Measurements from ENCODE around the gene TMEM205.
"Not testable (repeated sequence)": the region's sequence is repeated elsewhere in the genome, so short reads cannot be mapped to it uniquely, and the experiment has no call there.

TMEM205 gene

DNA sequence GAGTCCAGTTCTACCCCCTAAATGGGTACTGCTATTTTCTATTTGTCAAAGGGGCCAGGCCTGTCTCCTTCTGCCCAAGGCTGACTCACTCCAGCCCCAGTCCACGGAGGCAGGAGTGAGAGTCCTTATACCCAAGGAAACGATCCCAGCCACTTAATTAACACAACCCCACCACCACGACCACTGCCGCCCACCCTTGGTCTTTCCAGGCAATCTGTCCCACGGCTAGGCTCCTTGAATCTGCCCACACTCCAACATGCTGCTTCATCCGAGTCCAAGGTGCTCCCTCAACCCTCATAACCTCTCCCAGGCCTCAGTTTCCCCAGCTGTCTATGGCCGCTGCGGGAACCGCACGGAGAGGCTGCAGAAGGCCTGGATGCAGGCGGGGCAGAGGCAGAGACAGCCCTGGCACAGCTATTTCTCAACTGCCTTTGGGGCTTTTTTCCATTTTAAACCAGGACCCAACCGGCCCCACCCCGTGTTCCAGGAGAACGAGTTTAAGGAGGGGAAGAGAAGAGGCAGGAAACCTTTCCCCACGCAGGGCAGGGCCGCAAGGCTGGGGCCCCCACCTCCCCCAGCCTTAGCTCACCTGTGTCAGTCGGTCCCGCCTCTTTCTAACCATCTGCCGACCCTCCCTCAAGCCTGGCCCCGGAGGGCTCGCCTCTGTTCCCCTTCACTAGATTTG, 7.4 kb downstream of the TMEM205 start:
- no peak for DNase-seq

GRCh38 chr19:11338121-11338520, 7.9 kb downstream of the TMEM205 start:
- no peak for DNase-seq

- no peak for DNase-seq
Observed at GRCh38 chr19:11337080-11337479, 9.0 kb downstream of the TMEM205 start.

DNA sequence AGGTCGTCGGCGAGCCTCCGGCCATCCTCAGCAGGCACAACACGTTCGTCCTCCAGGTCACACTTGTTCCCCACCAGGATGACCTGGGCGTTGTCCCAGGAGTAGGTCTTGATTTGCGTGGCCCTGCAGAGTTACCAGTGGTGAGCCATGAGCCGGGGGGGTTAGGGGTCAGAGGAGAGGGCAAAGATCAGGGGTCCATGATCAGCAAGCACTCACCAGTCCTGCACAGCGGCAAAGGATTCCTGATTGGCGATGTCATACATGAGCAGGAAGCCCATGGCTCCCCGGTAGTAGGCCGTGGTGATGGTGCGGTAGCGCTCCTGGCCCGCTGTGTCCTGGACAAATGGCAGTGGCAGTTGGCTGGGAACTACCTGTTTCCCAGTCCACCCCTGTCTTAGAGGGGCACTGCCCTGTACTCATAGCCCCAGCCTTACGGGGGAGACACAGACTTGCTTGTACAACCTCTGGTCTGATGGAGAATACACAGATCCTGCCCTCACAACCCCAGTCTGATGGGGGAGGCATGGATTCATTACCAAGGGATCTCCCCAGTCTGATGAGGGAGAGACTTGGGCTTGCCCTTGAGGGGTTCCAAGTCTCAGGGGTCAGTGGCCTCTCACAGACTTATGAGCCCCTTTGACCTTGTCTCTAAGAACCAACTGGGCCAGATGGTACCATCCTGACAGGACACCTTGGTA, 10.5 kb downstream of the TMEM205 start:
- no peak for DNase-seq

DNA sequence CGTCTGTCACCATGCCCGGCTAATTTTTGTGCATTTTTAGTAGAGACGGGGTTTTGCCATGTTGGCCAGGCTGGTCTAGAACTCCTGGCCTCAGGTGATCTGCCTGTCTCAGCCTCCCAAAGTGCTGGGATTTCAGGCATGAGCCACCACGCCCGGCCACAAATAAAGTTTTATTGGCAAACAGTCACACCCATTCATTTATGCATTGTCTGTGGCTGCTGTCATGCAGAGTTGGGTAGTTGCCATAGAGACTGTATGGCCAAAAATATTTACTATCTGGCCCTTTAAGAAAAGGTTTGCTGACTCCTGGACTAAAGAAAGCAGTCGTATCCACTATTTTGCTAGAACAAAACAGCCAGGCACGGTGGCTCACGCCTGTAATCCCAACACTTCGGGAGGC, 12.2 kb downstream of the TMEM205 start:
- DNase-seq = not testable (repeated sequence)

GRCh38 chr19:11332822-11333221, 13.2 kb downstream of the TMEM205 start:
- DNase-seq = no peak

- no peak for DNase-seq
Observed at GRCh38 chr19:11331502-11331901, 14.6 kb downstream of the TMEM205 start.

DNA sequence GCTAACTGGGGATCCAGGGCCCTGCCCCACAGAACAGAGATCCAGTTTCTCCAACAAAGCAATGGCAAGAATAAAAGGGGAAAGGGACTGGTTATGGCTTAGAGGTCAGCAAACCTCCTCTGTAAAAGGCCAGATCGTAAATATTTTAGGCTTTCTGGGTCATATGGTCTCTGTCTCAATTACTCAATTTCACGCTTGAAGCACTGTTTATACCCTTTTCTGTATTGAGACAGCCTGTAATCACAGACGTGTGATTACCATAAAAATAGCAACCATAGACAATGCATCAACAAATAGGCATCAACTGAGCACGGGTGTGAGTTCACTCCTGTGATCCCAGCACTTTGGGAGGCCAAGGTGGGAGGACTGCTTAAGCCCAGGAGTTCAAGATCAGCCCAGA, 15.9 kb downstream of the TMEM205 start:
- no peak for DNase-seq

- no peak for DNase-seq
Observed at GRCh38 chr19:11325544-11325943, 20.5 kb downstream of the TMEM205 start.

DNA sequence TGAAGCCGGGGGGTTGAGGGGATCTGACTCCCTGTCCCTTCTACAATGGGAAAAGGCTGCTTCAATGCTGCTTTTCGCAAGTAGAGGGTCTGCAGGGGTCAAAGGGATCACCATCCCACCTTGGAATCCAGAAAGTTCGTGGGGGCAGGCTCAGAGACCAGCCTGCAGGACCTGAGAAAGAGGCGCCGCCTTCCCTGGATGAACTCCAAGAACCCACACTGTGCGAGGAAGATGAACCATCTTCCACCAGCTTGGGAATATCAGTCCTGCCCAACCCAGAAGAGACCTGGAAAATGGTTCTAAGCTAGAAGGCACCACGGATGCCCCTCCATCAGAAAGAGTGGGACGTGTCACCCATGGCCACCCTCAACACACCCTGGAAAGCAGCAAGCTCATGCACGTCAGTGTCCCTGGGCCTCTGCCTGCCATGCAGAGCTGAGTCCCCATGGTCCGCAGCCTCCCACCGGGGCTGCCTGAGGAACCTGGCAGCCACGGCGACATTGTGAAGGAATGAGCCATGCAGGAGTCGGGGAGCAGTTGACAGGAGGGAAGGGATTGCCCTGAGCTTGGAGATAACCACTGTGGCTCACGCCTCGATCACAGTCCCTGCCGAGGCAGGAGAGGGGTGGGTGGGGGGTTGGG, 21.2 kb downstream of the TMEM205 start:
- DNase-seq = no peak

DNA sequence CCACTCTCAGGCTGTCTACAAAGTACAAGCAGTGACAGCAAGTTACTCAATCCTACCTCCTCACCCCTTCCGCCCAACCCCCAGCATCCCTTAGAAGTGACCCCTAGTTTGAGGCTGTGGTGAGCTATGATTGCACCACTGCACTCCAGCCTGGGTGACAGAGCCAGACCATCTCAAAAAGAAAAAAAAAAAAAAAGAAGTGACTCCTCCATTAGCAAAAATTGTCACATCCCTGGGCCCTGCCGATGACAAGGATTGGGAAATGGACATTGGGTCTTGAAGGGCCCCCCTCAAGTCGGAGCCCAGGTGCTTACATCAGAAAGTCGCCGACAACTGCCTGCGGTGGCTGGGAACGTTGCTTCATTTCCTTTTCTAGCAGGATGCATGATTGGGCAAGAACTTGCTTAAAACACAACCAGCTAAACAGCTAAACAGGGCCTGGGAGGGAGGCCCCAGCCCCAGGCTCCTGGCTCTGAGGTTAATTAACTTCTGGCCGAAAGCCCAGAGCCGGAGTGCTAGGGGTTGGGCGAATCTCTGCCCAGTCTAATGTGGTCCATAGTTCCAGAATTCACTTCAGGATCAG, 21.9 kb downstream of the TMEM205 start:
- no peak for DNase-seq

DNA sequence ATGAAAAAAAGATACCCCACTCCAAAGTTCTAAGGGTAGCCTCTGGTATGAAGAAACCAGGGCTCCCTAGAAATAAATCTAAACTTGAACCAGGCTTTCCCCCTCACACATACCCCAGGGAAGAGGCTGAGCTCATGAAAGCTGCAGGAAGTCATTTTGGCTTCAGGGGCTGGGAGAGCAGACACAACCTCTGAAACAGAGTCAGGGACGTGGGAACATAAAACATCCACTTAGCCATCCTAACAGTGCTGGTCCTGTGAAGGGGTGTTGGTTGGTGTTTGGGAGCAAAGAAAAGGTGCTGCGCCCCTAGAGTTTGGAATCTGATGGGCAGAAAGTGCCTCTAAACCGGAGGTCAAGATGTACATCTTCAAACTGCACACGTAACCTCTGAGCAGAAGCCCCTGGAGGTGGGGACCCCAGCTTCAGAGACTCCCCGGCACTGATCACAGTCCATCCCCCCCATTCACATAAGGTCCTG, 22.4 kb downstream of the TMEM205 start:
- no peak for DNase-seq

DNA sequence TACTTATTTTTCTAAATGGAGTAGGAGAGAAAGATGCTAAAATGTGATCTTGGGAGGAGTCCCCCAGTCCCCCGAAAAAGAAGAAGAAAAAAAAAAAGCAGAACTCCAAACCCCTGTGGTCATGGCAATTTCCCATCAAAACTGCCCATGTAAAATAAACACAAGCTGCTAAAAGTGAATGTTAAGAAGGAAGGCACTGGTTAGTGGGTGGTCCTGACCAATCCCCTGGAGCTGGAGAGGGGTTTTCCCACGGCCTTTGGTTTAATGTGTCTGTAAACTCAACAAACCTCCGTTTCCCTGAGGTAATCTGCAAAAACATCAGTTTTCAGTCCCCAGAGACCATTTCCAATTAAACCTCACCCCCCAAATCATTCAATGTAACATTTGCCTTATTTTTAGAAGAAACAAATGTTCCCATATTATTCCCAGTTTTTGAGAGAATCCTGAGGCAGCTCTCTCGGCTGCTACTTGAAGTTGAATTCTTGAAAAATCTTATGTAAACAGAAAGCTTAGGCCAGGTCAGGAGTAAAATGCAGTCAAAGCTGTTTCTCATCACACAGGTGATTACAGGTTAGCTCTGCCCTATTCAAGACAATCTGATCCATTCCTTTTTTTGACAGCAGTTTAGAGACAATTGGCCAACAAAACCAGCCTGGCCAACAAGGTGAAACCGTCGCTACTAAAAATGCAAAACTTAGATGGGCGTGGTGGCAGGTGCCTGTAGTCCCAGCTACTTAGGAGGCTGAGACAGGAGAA, 23.6 kb downstream of the TMEM205 start:
- no peak for DNase-seq

DNA sequence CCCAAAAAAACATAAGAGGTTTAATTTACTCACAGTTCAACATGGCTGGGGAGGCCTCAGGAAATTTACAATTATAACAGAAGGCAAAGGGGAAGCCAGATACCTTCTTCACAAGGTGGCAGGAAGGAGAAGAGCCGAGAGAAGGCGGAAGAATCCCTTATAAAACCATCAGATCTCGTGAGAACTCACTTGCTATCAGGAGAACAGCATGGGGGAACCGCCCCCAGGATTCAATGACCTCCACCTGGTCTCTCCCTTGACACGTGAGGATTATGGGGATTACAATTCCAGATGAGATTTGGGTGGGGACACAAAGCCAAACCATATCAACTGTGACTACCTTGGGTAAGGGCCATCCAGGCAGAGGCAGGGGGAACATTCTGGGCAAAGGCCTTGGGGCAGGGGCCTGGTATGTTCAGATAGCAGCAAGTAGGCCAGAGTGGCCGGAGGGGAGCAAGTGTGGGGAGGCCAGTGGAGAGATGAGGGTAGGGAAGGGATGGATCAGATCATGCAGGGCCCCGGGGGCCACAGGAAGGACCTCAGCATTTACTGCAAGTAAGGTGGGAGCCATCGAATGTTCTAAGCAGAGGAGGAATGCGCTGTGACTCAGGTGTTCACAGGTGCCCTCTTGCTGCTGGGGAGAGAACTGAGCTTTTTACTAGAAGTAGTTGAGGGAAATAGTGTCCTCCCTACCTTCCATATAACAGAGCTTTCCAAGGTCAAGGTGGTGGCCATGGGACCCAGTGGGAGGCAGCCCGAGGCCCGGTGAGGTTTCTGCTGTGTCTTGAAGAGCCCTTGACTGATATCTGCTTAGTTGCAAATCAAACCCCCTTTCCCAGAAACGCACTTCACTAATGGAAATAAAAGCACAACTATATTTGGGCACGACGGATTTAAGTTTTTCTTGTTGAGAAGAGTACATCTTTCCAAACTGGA, 24.6 kb downstream of the TMEM205 start:
- no peak for DNase-seq

GRCh38 chr19:11320278-11320995, 25.6 kb downstream of the TMEM205 start:
- DNase-seq = not testable (repeated sequence)

- DNase-seq = no peak
Observed at GRCh38 chr19:11306337-11306736, 39.7 kb downstream of the TMEM205 start.

DNA sequence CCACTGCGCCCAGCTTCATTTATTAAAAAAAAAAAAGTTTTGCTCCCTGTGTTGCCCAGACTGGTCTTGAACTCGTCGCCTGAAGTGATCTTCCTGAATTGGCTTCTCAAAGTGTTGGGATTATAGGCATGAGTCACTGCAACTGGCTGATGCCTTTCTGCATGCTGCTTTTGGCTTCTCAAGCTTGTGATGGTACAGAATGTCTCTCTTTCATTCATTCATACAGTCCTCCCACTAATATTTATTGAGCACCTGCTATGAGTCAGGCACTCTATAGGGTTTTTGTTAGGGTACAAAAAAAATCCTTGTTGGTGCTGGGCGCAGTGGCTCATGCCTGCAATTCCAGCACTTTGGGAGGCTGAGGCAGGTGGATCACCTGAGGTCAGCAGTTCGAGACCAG, 41.1 kb downstream of the TMEM205 start:
- DNase-seq = no peak

DNA sequence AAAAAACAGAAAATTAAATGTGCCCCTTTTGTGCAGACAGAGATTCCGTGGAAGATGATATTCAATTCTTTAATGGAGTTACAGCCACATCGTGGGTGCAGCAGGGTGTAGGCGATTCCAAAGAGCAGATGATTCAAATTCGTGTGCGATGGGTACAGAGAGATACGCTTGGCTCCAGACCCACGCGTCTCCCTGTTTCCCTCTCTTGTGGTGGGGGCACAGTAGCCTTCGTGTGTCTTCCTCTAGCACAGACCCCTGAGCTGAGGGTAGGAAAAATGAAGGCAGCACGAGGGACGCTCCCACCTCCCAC, 45.3 kb downstream of the TMEM205 start:
- no peak for DNase-seq

DNA sequence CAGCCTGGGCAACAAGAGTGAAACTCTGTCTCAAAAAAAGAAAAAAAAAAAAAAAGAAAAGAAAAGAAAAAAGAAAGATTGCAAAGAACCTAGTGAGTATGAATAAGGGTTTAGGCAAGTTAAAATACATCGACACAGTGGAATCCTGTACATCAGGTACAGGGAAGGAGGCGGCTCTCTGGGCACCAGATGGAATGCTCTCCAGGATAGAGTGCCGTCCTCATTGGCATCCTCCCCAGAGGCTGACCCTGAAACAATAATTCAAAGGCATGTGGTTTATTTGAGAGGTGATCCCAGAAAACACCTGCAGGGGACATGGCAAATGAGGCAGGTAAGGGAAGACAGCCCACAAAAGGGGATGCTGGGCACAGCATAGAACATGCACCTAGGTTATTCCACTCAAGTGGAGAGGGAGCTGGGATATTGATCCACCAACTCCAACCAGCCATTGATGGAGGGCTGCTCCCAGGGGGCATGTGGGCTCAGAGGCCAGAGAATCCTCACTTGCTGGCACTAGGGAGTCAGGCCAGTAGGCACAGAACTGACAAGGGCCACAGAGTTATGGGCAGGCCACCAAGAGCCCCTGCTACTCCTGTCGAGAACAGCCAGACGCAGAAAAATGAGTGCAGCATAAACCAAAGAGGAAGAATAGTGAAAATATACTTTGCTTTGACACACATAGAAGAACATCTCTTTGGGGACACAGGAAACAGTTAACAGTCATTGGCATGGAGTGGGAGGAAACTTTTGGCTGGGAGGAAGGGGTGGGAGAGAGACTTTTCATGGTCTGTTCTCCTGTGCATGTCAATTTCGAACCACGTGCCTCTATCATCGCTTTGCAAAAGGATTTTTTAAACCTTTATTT, 45.9 kb downstream of the TMEM205 start:
- no peak for DNase-seq

- DNase-seq = no peak
Observed at GRCh38 chr19:11296264-11296663, 49.8 kb downstream of the TMEM205 start.
